ENCODE measurements around the gene PON1.

DNA sequence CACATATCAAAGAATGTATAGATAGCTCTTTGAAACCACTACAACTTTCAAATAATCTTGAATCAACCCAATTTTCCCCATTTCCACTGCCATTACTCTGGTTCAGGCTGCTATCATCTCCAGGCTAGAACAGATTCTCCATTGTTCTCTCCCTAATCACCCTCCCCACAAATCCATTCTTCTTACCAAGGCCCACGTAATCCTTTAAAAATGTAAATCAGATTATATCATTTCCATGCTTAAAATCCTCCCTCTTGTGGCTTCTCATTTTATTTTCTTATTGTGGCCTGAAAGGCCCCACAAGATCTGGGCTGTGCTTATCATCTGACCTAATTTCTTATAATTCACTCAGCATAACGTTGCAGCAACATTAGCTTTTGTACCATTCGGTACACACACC is 3.0 kb upstream of the PON1 start:
- no peak for TF ChIP-seq POLR2AphosphoS5 (IDR thresholded peaks at IDR 0.05; ENCODE audit: low read depth)
- TF ChIP-seq, protein P1, sequence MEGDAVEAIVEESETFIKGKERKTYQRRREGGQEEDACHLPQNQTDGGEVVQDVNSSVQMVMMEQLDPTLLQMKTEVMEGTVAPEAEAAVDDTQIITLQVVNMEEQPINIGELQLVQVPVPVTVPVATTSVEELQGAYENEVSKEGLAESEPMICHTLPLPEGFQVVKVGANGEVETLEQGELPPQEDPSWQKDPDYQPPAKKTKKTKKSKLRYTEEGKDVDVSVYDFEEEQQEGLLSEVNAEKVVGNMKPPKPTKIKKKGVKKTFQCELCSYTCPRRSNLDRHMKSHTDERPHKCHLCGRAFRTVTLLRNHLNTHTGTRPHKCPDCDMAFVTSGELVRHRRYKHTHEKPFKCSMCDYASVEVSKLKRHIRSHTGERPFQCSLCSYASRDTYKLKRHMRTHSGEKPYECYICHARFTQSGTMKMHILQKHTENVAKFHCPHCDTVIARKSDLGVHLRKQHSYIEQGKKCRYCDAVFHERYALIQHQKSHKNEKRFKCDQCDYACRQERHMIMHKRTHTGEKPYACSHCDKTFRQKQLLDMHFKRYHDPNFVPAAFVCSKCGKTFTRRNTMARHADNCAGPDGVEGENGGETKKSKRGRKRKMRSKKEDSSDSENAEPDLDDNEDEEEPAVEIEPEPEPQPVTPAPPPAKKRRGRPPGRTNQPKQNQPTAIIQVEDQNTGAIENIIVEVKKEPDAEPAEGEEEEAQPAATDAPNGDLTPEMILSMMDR (conservative IDR thresholded peaks at IDR 0.05; ENCODE audit: low read depth in 2 of 2) = no peak
- no peak for TF ChIP-seq EZH2 (IDR thresholded peaks at IDR 0.05; ENCODE audit: low read depth, unreplicated experiment)
- TF ChIP-seq EZH2phosphoT487 (IDR thresholded peaks at IDR 0.05; ENCODE audit: unreplicated experiment) = no peak
- no peak for TF ChIP-seq CREB1 (CRISPR knock-in tag; IDR thresholded peaks at IDR 0.05; ENCODE audit: low read depth)
